Naive thymus-derived CD8-positive, alpha-beta T cell (primary cell): ENCODE data around the gene FUS. TPM values are rescaled to one million over a fixed set of nuclear protein-coding genes. Genes with fewer than 3 reads are reported as not detected.
"Not testable (repeated sequence)": the region's sequence is repeated elsewhere in the genome, so short reads cannot be mapped to it uniquely, and the experiment has no call there.

Source experiments
- ATAC-seq, 2 donors: fragments of 150-1000 bp; cut with Tn5 transposase in 1 of 2; sonication (Bioruptor Pico), chemical (Tn5 transposase) in 1 of 2; 1 replicate in 1 of 2; 2 replicates in 1 of 2; pipeline ENCODE4 v1.10.0; 2021; ENCODE audit warnings: mild to moderate bottlenecking in 2 of 2, moderate library complexity in 2 of 2
- POLR2A ChIA-PET: fragments of 350-600 bp; sonication (Branson Sonifier 250); formaldehyde crosslinking; loops from one replicate; lab custom pipeline; 2021; ENCODE audit warnings: antibody characterized with exemption; lab: Charles Lee
- DNase-seq, 10 donors: peaks; one replicate each; pipeline versions ENCODE4 v3.0.0 to v3.0.0-alpha.2; 2020 to 2022
- H3K27ac Mint-ChIP-seq, 10 donors: one replicate each; pipeline ENCODE4 v1.8.0; 2020 to 2022; ENCODE audit warnings: mild to moderate bottlenecking in 10 of 10, mixed read lengths in 10 of 10, moderate library complexity in 4 of 10, inconsistent platforms in 1 of 10
- H3K27me3 Mint-ChIP-seq, 5 donors: one replicate each; pipeline ENCODE4 v1.8.0; 2021 to 2022; ENCODE audit warnings: mixed read lengths in 5 of 5
- H3K36me3 Mint-ChIP-seq, 3 donors: one replicate each; pipeline ENCODE4 v1.8.0; 2020 to 2022; ENCODE audit warnings: mixed read lengths in 3 of 3, mild to moderate bottlenecking in 2 of 3, inconsistent platforms in 1 of 3
- H3K4me1 Mint-ChIP-seq, 4 donors: one replicate each; pipeline ENCODE4 v1.8.0; 2021 to 2022; ENCODE audit warnings: mixed read lengths in 4 of 4
- H3K4me3 Mint-ChIP-seq, 10 donors: one replicate each; pipeline ENCODE4 v1.8.0; 2020 to 2022; ENCODE audit warnings: mild to moderate bottlenecking in 10 of 10, mixed read lengths in 10 of 10, moderate library complexity in 6 of 10, inconsistent platforms in 1 of 10
- H3K9me3 Mint-ChIP-seq, 9 donors: one replicate each; pipeline ENCODE4 v1.8.0; 2020 to 2022; ENCODE audit warnings: mixed read lengths in 9 of 9, mild to moderate bottlenecking in 3 of 9, inconsistent platforms in 1 of 9, moderate library complexity in 1 of 9
- polyA plus RNA-seq, 3 donors: library from polyadenylated mRNA; unstranded; fragments of 300-500 nt; fragmentation: Illumina TruSeq; gene quantifications; one replicate each; pipeline ENCODE4 v1.2.3, GENCODE V29; 2021
- total RNA-seq, 8 experiments: library from RNA in 2 of 8; stranded (reverse) in 2 of 8; gene quantifications; one replicate each; pipeline ENCODE4 v1.2.3 and lab custom pipeline; 2021 to 2026

Gene FUS
- total and polyA plus RNA-seq, 5 experiments from 2014 or later, result 118 to 637 (median 163) TPM

DNA sequence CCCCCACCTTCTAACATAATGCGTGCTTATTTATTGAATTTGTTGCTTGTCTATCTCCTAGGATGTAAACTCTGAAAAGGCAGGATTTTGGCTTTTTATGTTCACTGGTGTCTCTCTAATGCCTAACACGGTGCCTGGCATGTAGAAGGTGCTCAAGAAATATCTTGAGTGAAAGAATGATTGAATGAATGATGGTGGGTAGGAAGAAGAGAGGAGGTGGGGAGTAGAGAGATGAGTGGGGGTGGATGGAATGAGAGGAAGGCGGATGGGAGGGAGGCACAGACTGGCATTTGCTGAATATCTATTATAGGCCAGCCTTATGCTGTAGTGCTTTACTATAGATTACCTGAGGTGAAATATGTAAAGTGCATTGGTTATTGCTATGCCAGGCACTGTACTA lies 32.4 kb upstream of the FUS start:
- H3K27me3 Mint-ChIP-seq, result peaks cover 0 to 5% (median 0%) of the 10 kb centered on the region in 5 donors
- peak overlapping the region in 1 of 10 donors; percentile 60 for H3K27ac Mint-ChIP-seq
- no peaks in the 10 kb centered on the region for H3K9me3 Mint-ChIP-seq
- no peak for DNase-seq
- ATAC-seq, result no peak
- H3K4me3 Mint-ChIP-seq, result no peak overlapping the region
- H3K4me1 Mint-ChIP-seq, result peaks cover 5 to 14% (median 6%) of the 10 kb centered on the region in 4 donors
- POLR2A ChIA-PET, result no interaction called here
- H3K36me3 Mint-ChIP-seq, result no peaks in the 10 kb centered on the region

DNA sequence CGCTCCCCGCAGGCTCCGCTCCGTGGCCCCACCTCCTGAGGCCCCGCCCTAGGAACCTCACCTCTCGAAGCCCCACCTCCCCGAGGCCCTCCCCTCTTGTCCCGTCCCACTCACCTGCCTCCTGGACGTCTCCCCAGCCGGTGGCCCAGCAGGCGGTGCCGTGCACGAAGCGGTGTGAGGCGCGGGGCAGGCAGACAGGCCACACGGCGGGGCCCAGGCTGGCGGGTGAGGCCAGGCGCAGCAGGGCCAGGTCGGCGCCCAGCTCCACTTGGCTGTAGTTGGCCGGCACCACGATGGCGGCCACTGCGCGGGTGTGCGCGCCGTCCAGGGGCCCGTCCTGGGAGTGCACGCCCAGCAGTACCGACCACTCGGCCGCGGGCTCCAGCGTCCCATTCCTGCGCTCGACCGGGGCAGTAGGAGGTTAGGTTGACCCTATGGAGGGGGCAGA lies 31.6 kb upstream of the FUS start:
- Mint-ChIP-seq H3K4me3 (no peak overlapping the region), H3K36me3 (no peaks in the 10 kb centered on the region), H3K4me1 (peaks cover 5 to 14% (median 6%) of the 10 kb centered on the region in 4 donors), H3K27ac (no peak overlapping the region), H3K9me3 (no peaks in the 10 kb centered on the region), H3K27me3 (peaks cover 0 to 5% (median 0%) of the 10 kb centered on the region in 5 donors)
- peak in 1 of 10 donors; percentile 40 for DNase-seq
- POLR2A ChIA-PET, result no interaction called here
- peak in 1 of 2 donors; percentile 42 for ATAC-seq

DNA sequence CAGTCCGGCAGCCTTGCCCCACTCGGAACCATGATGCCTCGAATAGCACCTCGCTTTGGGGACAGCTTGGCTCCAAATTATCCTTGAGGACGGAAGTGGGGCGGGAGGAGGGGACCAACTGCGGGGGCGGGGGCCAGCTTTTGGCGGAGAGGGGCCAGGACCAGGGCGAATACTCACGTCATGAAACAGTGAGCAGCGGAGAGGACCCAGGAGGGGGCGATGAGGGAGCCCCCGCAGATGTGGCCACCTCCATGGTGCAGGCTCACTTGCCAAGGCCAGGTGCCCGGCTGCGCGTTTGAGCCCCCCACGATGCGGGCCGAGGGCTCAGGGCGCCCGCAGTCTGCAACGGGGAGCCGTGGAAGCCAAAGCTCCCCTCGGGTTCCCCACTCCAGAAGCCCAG lies 31.0 kb upstream of the FUS start:
- no peaks in the 10 kb centered on the region for H3K36me3 Mint-ChIP-seq
- DNase-seq (peak in 1 of 10 donors; percentile 52), ATAC-seq (no peak)
- POLR2A ChIA-PET, result no interaction called here
- H3K4me3 Mint-ChIP-seq, result no peak overlapping the region
- no peaks in the 10 kb centered on the region for H3K9me3 Mint-ChIP-seq
- no peak overlapping the region for H3K27ac Mint-ChIP-seq
- peaks cover 0 to 5% (median 0%) of the 10 kb centered on the region in 5 donors for H3K27me3 Mint-ChIP-seq
- peaks cover 0 to 9% (median 2%) of the 10 kb centered on the region in 4 donors for H3K4me1 Mint-ChIP-seq

DNA sequence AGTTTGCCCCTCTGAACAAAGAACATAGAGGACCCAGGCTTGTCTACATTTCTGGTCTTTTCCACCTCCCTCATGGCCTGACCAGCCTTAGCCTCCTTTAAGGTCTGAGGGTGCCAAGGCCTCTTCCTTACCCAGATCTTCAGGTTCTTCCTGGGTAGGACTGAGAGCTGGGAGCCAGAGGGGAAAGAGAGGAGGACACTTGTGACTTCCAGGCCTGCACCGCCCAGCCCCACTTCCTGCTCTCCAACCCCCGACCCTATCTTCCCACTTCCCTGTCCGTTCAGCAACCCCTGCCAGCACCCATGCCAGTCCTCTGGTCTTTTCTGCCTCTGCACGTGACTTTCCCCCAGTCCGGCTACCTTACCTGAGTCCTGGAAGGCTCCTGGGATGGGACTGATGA lies 30.6 kb upstream of the FUS start:
- POLR2A ChIA-PET, result no interaction called here
- Mint-ChIP-seq H3K9me3 (no peaks in the 10 kb centered on the region), H3K27me3 (peaks cover 0 to 5% (median 0%) of the 10 kb centered on the region in 5 donors), H3K36me3 (no peaks in the 10 kb centered on the region), H3K27ac (no peak overlapping the region), H3K4me3 (no peak overlapping the region), H3K4me1 (peaks cover 0 to 4% (median 2%) of the 10 kb centered on the region in 4 donors)
- no peak for DNase-seq
- no peak for ATAC-seq

DNA sequence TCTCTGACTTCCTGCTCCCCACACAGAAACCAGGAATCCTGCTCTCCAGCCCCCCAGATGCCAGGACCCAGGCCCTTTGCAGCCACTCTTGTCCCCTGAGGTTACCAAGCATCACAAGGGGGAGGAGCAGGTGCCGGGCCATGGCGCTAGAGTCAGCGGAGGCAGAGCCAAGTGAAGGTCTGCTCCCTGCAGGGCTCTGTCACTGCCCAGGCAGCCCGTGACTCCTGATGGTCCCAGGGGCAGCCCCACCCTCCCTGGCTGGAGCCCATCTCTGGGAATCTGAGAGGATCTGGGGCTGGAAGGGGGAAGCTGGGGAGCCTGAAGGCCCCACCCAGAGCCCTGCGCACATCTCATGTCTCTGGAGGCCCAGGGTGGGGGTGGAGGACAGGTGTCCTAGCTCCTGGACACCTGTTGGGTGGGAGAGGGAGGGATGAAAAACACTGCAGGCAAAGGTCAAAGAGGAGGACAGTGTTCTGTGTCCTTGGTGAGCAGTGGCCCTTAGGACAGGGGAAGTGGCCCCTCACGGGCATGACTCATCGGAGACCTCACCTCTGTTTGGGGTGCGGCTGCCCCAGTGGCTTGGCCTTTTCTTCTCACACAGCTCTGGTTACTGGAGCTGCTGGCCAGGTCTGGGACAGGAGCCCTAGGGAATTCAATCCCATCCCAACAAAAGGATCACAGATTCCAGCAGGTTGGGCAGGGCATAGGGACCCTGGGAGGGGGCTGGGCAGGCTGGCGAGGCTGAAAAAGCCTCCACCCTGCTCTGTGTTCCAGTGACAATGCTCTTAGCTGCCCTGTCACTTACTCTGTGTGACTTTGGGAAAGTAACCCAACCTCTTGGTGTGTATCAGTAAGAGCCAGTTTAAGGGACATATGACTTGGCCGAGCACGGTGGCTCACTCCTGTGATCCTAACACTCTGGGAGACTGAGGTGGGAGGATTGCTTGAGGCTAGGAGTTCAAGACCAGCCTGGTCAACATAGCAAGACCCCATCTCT lies 29.7 kb upstream of the FUS start, which contains the start of gene PRSS36:
PRSS36 (minus strand) TSS at position 173 of the 997 bp plus-strand sequence; CDS start at position 142, 31 bp downstream.
- no peak for ATAC-seq
- Mint-ChIP-seq H3K9me3 (no peaks in the 10 kb centered on the region), H3K27me3 (peaks cover 0 to 5% (median 0%) of the 10 kb centered on the region in 5 donors), H3K36me3 (no peaks in the 10 kb centered on the region), H3K4me3 (no peak within 1 kb of the TSS), H3K27ac (no peak within 1 kb of the TSS), H3K4me1 (peaks cover 0 to 4% (median 2%) of the 10 kb centered on the region in 4 donors)
- peak in 1 of 10 donors; percentile 37 for DNase-seq
- POLR2A ChIA-PET, result no interaction called here

DNA sequence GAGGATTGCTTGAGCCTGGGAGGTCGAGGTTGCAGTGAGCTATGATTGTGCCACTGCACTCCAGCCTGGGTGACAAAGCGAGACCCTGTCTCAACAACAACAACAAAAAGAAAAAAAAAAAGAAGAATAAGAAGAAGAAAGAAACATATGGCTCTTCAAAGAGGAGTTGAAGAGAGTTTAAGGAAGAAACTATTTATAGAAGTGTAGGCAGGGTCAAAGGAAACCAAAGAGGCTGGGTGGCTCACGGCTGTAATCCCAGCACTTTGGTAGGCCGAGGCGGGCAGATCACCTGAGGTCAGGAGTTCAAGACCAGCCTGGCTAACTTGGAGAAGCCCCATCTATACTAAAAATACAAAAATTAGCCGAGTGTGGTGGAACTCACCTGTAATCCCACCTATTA lies 29.0 kb upstream of the FUS start:
- H3K27ac Mint-ChIP-seq, H3K36me3 Mint-ChIP-seq, ATAC-seq, H3K27me3 Mint-ChIP-seq, H3K4me1 Mint-ChIP-seq, DNase-seq, H3K4me3 Mint-ChIP-seq, POLR2A ChIA-PET, H3K9me3 Mint-ChIP-seq: not testable (repeated sequence)

DNA sequence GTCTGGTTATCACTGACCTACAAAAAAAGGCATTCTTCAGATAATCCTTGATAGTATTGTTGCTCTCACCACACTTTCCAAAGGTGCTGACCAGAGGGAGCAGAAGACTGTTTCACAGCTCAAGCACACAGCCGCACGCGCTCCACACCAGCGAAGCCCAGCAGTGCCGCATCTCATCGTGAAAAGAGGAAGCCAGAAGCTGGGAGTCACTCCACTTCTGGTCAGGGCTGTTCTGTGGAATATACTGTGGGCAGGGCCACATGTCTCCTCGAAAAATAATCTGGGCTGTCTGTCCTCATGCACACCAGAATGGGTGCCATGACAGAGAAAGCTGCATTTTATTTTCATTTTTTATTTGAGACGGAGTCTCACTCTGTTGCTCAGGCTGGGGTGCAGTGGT lies 22.8 kb upstream of the FUS start:
- H3K36me3 Mint-ChIP-seq, result no peaks in the 10 kb centered on the region
- H3K9me3 Mint-ChIP-seq, result no peaks in the 10 kb centered on the region
- H3K4me3 Mint-ChIP-seq, result peak overlapping the region in 8 of 10 donors; percentile 31 to 65 (median 48)
- POLR2A ChIA-PET, result interaction anchor here (0.7 to 3.5 kb wide), 6 partner anchors 11 to 130 kb away, joined by 3 to 20 read pairs (median 6); partner anchors contain the start of gene FUS
- H3K27me3 Mint-ChIP-seq, result no peaks in the 10 kb centered on the region
- DNase-seq, result no peak
- no peak for ATAC-seq
- peaks cover 0 to 11% (median 5%) of the 10 kb centered on the region in 4 donors for H3K4me1 Mint-ChIP-seq
- H3K27ac Mint-ChIP-seq, result peak overlapping the region in 3 of 10 donors; percentile 35 to 66 (median 60)

DNA sequence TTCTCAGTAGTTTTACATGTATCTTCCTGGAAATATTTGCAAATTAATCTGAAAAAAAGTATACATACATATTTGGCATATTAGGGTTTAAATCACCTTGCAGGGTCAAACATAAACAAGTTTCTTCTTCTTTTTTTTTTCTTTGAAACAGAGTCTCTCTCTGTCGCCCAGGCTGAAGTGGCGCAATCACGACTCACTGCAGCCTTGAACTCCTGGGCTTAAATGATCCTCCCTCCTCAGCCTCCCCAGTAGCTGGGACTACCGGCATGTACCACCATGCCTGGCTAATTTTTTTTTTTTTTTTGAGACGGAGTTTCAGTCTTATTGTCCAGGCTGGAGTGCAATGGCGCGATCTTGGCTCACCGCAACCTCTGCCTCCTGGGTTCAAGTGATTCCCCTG lies 12.6 kb upstream of the FUS start:
- H3K4me1 Mint-ChIP-seq, result peaks cover 0 to 2% (median 1%) of the 10 kb centered on the region in 4 donors
- no peaks in the 10 kb centered on the region for H3K36me3 Mint-ChIP-seq
- no peaks in the 10 kb centered on the region for H3K27me3 Mint-ChIP-seq
- no peaks in the 10 kb centered on the region for H3K9me3 Mint-ChIP-seq
- no peak overlapping the region for H3K27ac Mint-ChIP-seq
- DNase-seq (no peak), ATAC-seq (no peak)
- POLR2A ChIA-PET, result interaction anchor here (0.9 to 2.3 kb wide), 4 partner anchors 10 to 24 kb away, joined by 3 to 16 read pairs (median 8); partner anchors contain the start of gene FUS
- no peak overlapping the region for H3K4me3 Mint-ChIP-seq

DNA sequence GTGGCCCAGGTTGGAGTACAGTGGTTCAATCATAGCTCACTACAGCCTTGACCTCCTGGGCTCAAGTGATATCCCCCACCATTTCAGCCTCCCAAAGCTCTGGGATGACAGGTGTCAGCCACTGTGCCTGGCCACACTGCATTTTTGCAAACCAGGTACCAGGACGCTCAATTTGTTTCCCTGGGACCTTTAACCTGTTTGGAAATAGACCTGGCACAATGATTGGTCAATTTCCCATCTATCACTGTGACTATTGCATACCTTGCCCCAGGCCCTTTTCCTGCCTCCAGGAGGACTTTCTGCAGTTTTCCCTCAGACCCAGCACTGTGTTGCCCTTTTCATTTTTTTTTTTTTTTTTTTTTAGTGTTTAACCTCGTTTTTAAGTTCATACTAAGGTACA lies 11.1 kb upstream of the FUS start:
- no peaks in the 10 kb centered on the region for H3K36me3 Mint-ChIP-seq
- ATAC-seq, result no peak
- H3K27me3 Mint-ChIP-seq, result no peaks in the 10 kb centered on the region
- H3K27ac Mint-ChIP-seq, result peak overlapping the region in 1 of 10 donors; percentile 62
- no peaks in the 10 kb centered on the region for H3K9me3 Mint-ChIP-seq
- H3K4me3 Mint-ChIP-seq, result no peak overlapping the region
- peaks cover 0 to 2% (median 1%) of the 10 kb centered on the region in 4 donors for H3K4me1 Mint-ChIP-seq
- POLR2A ChIA-PET, result interaction anchor here (2.2 kb wide), 1 partner anchor 11 kb away, joined by 10 read pairs; the partner anchor contains the start of gene FUS
- DNase-seq, result no peak

DNA sequence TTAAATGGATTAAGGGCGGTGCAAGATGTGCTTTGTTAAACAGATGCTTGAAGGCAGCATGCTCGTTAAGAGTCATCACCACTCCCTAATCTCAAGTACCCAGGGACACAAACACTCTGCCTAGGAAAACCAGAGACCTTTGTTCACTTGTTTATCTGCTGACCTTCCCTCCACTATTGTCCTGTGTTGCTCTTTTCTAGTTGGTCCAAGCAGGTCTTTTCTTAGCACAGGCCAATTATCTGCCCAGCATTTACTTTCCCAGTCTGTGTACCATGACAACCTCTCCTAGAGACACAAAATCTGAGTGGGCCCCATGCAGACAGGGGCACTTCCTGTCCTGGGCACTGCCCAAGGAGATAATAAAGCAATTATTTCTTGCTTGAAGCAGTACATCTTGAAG lies 9.9 kb upstream of the FUS start:
- not testable (repeated sequence) for H3K36me3 Mint-ChIP-seq, DNase-seq, ATAC-seq, H3K4me3 Mint-ChIP-seq, H3K27me3 Mint-ChIP-seq, H3K9me3 Mint-ChIP-seq, H3K27ac Mint-ChIP-seq, H3K4me1 Mint-ChIP-seq
- POLR2A ChIA-PET, result interaction anchor here (1.3 kb wide), 1 partner anchor 28 kb away, joined by 3 read pairs; no protein-coding TSS in a partner anchor

DNA sequence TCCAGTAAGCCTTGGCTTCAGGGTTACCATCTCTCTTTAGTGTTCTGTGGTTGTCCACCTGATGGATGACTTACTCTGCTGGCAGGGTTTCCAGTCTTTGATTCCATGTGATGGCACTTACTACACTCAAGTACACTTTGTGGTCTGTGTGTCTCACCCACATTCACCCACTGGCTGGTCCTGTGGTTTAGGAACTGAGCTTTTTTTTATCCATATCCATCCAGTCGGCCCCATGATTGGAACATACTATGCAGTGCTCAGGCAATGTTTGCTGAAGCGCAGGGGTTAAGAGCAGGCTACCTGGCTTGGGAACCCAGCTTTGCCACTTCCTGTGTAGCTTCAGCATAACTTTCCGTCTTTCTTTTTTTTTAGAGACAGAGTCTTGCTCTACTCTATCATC lies 2.8 kb upstream of the FUS start:
- Mint-ChIP-seq H3K27ac (peak overlapping the region; percentile 2 to 99 (median 93)), H3K27me3 (peaks cover 0 to 3% (median 0%) of the 10 kb centered on the region in 5 donors), H3K4me1 (peaks cover 22 to 44% (median 34%) of the 10 kb centered on the region in 4 donors), H3K4me3 (peak overlapping the region; percentile 74 to 98 (median 84)), H3K36me3 (peaks cover 7 to 14% (median 12%) of the 10 kb centered on the region in 3 donors), H3K9me3 (no peaks in the 10 kb centered on the region)
- ATAC-seq (peak; percentile 43 to 48), DNase-seq (peak in 9 of 10 donors; percentile 21 to 73 (median 54))
- POLR2A ChIA-PET, result interaction anchor here (0.5 to 6.6 kb wide), 17 partner anchors 10 to 281 kb away, joined by 3 to 240 read pairs (median 4); partner anchors contain the start of genes KAT8, PYCARD, ZNF646 and ZNF668

DNA sequence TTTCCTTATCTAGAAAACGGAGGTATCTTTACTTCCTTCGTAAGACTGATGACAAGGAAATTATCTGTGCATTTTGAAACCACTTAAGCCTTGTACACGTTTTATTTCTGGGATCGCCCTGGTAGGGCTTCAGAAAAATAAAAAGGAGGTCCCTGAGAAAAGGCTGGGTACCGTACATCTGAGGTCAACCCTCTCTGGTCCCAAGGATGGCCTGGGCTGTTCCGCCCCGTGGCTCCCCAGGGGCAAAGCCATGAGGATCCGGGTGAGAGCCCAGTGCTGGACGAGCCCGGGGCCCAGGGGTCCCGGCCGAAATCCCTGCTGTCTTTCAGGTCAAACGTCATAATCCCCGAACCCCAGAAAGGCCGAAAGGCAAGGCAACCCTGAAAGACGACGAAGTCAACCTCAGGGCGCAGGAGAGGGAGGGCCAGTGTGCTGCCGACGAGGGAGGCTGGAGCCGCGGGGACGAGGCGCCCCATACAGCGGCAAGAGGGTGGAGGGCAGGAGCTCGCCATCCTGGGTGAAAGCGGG lies 656 bp upstream of the FUS start:
- Mint-ChIP-seq H3K4me1 (peaks cover 40 to 64% (median 54%) of the 10 kb centered on the region in 4 donors), H3K27me3 (peaks cover 0 to 3% (median 0%) of the 10 kb centered on the region in 5 donors), H3K9me3 (no peaks in the 10 kb centered on the region), H3K36me3 (peaks cover 7 to 36% (median 29%) of the 10 kb centered on the region in 3 donors), H3K27ac (peak overlapping the region; percentile 92 to 100 (median 98)), H3K4me3 (peak overlapping the region; percentile 92 to 98 (median 95))
- no peak for ATAC-seq
- DNase-seq, result no peak
- POLR2A ChIA-PET, result interaction anchor here (0.6 to 6.6 kb wide), 42 partner anchors 11 to 1038 kb away, joined by 3 to 240 read pairs (median 6); partner anchors contain the start of genes ARMC5, BCKDK, ITGAX and KAT8
